Measurements from ENCODE around the gene HAGH. TPM values are rescaled to one million over a fixed set of nuclear protein-coding genes. Genes with fewer than 3 reads are reported as not detected.

The HAGH gene
- total RNA-seq, 1 experiment from 2014 or later = 36.0 TPM

- TF ChIP-seq ZNF532 (CRISPR knock-in tag; IDR thresholded peaks at IDR 0.05; ENCODE audit: borderline replicate concordance) = no peak
- peak; percentile 71; the same call in 1 of the 2 replicates for TF ChIP-seq KAT7 (CRISPR knock-in tag; IDR thresholded peaks at IDR 0.05; ENCODE audit: borderline replicate concordance)
- 0 out of 2 replicates have a peak, but pooled peaks have one; percentile 6 for TF ChIP-seq ZNF121 (CRISPR knock-in tag; IDR thresholded peaks at IDR 0.05)
- 0 out of 2 replicates have a peak, but pooled peaks have one; percentile 63 for TF ChIP-seq SMAD3 (CRISPR knock-in tag; IDR thresholded peaks at IDR 0.05; ENCODE audit: borderline replicate concordance)
- peak; percentile 89 for TF ChIP-seq GABPB1 (CRISPR knock-in tag; IDR thresholded peaks at IDR 0.05)
- TF ChIP-seq ZNF281 (CRISPR knock-in tag; IDR thresholded peaks at IDR 0.05) = peak; percentile 45; the same call in 1 of the 2 replicates
- peak; percentile 79 for TF ChIP-seq ETV6 (CRISPR knock-in tag; IDR thresholded peaks at IDR 0.05)
- no peak for TF ChIP-seq TEAD4 (CRISPR knock-in tag; IDR thresholded peaks at IDR 0.05)
- TF ChIP-seq IRF1 (CRISPR knock-in tag; IDR thresholded peaks at IDR 0.05) = 0 out of 2 replicates have a peak, but pooled peaks have one; percentile 78
- TF ChIP-seq RELA (CRISPR knock-in tag; IDR thresholded peaks at IDR 0.05; ENCODE audit: borderline replicate concordance) = peak; percentile 50; the same call in 1 of the 2 replicates
- no peak for TF ChIP-seq AFF4 (CRISPR knock-in tag; IDR thresholded peaks at IDR 0.05; ENCODE audit: borderline replicate concordance)
- TF ChIP-seq JUN (CRISPR knock-in tag; IDR thresholded peaks at IDR 0.05) = peak; percentile 71; the same call in 1 of the 2 replicates
- no peak for TF ChIP-seq USF1 (CRISPR knock-in tag; IDR thresholded peaks at IDR 0.05)
- TF ChIP-seq ZNF512 (CRISPR knock-in tag; IDR thresholded peaks at IDR 0.05; ENCODE audit: borderline replicate concordance) = no peak
- TF ChIP-seq ZNF317 (CRISPR knock-in tag; IDR thresholded peaks at IDR 0.05; ENCODE audit: borderline replicate concordance, low read depth) = no peak; the same call in 1 of the 2 replicates
- peak; percentile 95 for TF ChIP-seq HMGXB4 (CRISPR knock-in tag; IDR thresholded peaks at IDR 0.05)
- TF ChIP-seq IRF2 (CRISPR knock-in tag; IDR thresholded peaks at IDR 0.05; ENCODE audit: borderline replicate concordance, low read depth) = no peak; the same call in 1 of the 2 replicates
- peak; percentile 82 for TF ChIP-seq FOXP4 (CRISPR knock-in tag; IDR thresholded peaks at IDR 0.05)
Observed at GRCh38 chr16:1772908-1773702, 53.5 kb downstream of the HAGH start, which contains the start of gene MRPS34 (continued).

All from WTC11 (cell line).